Fibroblast of lung (primary cell): ENCODE results near the gene PIAS1. TPM values are rescaled to one million over a fixed set of nuclear protein-coding genes. Genes with fewer than 3 reads are reported as not detected.

Experiments
- DNase-seq, 2 donors: peaks; one replicate each; pipeline versions ENCODE4 v3.0.0 to v3.0.0-alpha.2; 2010; ENCODE audit warnings: low read depth in 2 of 2
- H2AFZ ChIP-seq: 2 replicates; pipeline ENCODE4 v1.5.1; 2012; ENCODE audit warnings: low read length, control low read depth, inconsistent platforms
- H3K27ac ChIP-seq: 2 replicates; pipeline ENCODE4 v1.5.1; 2011; ENCODE audit warnings: low read length, control low read depth; ENCODE audit not compliant: insufficient read depth
- H3K27me3 ChIP-seq: 2 replicates; pipeline ENCODE4 v1.5.1; 2011; ENCODE audit warnings: mild to moderate bottlenecking, low read length; ENCODE audit not compliant: control insufficient read depth, insufficient read depth
- H3K36me3 ChIP-seq: 2 replicates; pipeline ENCODE4 v1.5.1; 2011; ENCODE audit warnings: low read length; ENCODE audit not compliant: control insufficient read depth, insufficient read depth
- H3K4me1 ChIP-seq: 2 replicates; pipeline ENCODE4 v1.5.1; 2011; ENCODE audit warnings: low read length; ENCODE audit not compliant: control insufficient read depth, insufficient read depth; ENCODE audit errors: extremely low read depth
- H3K4me2 ChIP-seq: 2 replicates; pipeline ENCODE4 v1.5.1; 2011; ENCODE audit warnings: low read length, control low read depth; ENCODE audit not compliant: insufficient read depth; ENCODE audit errors: extremely low read depth
- H3K4me3 ChIP-seq, 4 experiments: fragments of 200-600 bp in 1 of 4; sonication (generic) in 1 of 4; replicated peaks in 1 of 4; 2 replicates each; pipeline ENCODE4 v1.5.1; 2011 to 2016; ENCODE audit warnings: low read length in 4 of 4, low read depth in 3 of 4, mild to moderate bottlenecking in 3 of 4, control low read depth in 2 of 4, inconsistent platforms in 1 of 4, mixed read lengths in 1 of 4; ENCODE audit not compliant: insufficient read depth in 1 of 4; ENCODE audit errors: control extremely low read depth in 1 of 4
- H3K79me2 ChIP-seq: 2 replicates; pipeline ENCODE4 v1.5.1; 2012; ENCODE audit warnings: mild to moderate bottlenecking, low read length, inconsistent platforms; ENCODE audit not compliant: control insufficient read depth, insufficient read depth
- H3K9ac ChIP-seq: 2 replicates; pipeline ENCODE4 v1.5.1; 2011; ENCODE audit warnings: mild to moderate bottlenecking, low read length, control low read depth; ENCODE audit not compliant: insufficient read depth
- H3K9me3 ChIP-seq: 2 replicates; pipeline ENCODE4 v1.5.1; 2012; ENCODE audit warnings: low read depth, low read length; ENCODE audit not compliant: control insufficient read depth, insufficient read depth
- H4K20me1 ChIP-seq: 2 replicates; pipeline ENCODE4 v1.5.1; 2011; ENCODE audit warnings: low read length; ENCODE audit not compliant: control insufficient read depth, insufficient read depth; ENCODE audit errors: extremely low read depth
- EZH2 ChIP-seq: IDR thresholded peaks from 2 replicates; pipeline ENCODE4 v1.5.1; 2012; ENCODE audit warnings: low read length, control low read depth, mild to moderate bottlenecking; ENCODE audit errors: missing control alignments
- polyA plus RNA-seq, 2 donors: library from polyadenylated mRNA; depleted of rRNA in 1 of 2; stranded (reverse) in 1 of 2; unstranded in 1 of 2; fragments of >200 nt; gene quantifications; 2 replicates each; pipeline ENCODE4 v1.2.1, GENCODE V29; 2011 to 2012; ENCODE audit warnings: missing spikeins in 1 of 2
- total RNA-seq: library from RNA; depleted of rRNA; stranded (reverse); fragments of >200 nt; gene quantifications from 2 replicates; pipeline ENCODE4 v1.2.1, GENCODE V29; 2014
- TF ChIP-seq, protein P1 (sequence below), 2 donors: IDR thresholded peaks in 1 of 2; conservative IDR thresholded peaks in 1 of 2; 1 replicate in 1 of 2; 2 replicates in 1 of 2; pipeline ENCODE4 v1.5.1; 2011 to 2012; ENCODE audit warnings: low read length in 2 of 2, control low read depth in 1 of 2, inconsistent platforms in 1 of 2, low read depth in 1 of 2, mild to moderate bottlenecking in 1 of 2

The PIAS1 gene
- total and polyA plus RNA-seq, 2 donors (not counting 1 experiment from before 2014, with no cell fraction given) = 17.0 to 35.1 TPM

DNA sequence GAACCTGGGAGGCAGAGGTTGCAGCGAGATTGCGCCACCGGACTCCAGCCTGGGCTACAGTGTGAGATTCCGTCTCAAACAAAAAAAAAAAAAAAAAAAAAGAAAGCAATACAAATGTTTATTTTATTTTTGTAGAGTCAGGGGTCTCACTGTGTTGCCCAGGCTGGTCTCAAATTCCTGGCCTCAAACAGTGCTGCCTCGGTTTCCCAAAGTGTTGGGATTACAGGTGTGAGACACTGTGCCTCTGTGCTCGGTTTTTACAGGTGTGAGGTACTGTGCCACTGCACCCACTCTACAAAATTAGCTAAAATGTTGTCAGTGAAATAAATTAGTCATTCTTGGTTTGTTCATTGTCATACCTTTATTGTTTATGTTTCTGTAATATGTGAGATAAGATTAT is 5.5 kb downstream of the PIAS1 start:
- H3K79me2 ChIP-seq = peaks cover 96% of the 10 kb centered on the region

GRCh38 chr15:68061171-68061570 is 7.1 kb downstream of the PIAS1 start:
- H3K4me2 ChIP-seq = no peak overlapping the region
- peaks cover 94% of the 10 kb centered on the region for H3K79me2 ChIP-seq
- H3K27ac ChIP-seq = no peak overlapping the region
- H3K9me3 ChIP-seq = no peaks in the 10 kb centered on the region
- no peak overlapping the region for H3K9ac ChIP-seq
- H3K36me3 ChIP-seq = no peaks in the 10 kb centered on the region
- peaks cover 5% of the 10 kb centered on the region for H4K20me1 ChIP-seq
- TF ChIP-seq EZH2 = no peak
- TF ChIP-seq, protein P1, sequence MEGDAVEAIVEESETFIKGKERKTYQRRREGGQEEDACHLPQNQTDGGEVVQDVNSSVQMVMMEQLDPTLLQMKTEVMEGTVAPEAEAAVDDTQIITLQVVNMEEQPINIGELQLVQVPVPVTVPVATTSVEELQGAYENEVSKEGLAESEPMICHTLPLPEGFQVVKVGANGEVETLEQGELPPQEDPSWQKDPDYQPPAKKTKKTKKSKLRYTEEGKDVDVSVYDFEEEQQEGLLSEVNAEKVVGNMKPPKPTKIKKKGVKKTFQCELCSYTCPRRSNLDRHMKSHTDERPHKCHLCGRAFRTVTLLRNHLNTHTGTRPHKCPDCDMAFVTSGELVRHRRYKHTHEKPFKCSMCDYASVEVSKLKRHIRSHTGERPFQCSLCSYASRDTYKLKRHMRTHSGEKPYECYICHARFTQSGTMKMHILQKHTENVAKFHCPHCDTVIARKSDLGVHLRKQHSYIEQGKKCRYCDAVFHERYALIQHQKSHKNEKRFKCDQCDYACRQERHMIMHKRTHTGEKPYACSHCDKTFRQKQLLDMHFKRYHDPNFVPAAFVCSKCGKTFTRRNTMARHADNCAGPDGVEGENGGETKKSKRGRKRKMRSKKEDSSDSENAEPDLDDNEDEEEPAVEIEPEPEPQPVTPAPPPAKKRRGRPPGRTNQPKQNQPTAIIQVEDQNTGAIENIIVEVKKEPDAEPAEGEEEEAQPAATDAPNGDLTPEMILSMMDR (conservative IDR thresholded peaks at IDR 0.05 in 1 of 2, IDR thresholded peaks at IDR 0.05 in 1 of 2; ENCODE audit: low read depth in 1 of 2, low read length in 2 of 2) = no peak
- no peaks in the 10 kb centered on the region for H3K27me3 ChIP-seq
- H3K4me1 ChIP-seq = peaks cover 2% of the 10 kb centered on the region
- H2AFZ ChIP-seq = no peak overlapping the region
- H3K4me3 ChIP-seq = no peak overlapping the region
- no peak for DNase-seq

More for the DNA sequence above, 5.5 kb downstream of the PIAS1 start:
- H3K27me3 ChIP-seq = no peaks in the 10 kb centered on the region
- no peak overlapping the region for H3K27ac ChIP-seq
- H4K20me1 ChIP-seq = peaks cover 5% of the 10 kb centered on the region
- no peaks in the 10 kb centered on the region for H3K36me3 ChIP-seq
- H2AFZ ChIP-seq = no peak overlapping the region
- H3K9me3 ChIP-seq = no peaks in the 10 kb centered on the region
- DNase-seq = no peak
- H3K9ac ChIP-seq = no peak overlapping the region
- TF ChIP-seq, protein P1 (conservative IDR thresholded peaks at IDR 0.05 in 1 of 2, IDR thresholded peaks at IDR 0.05 in 1 of 2; ENCODE audit: low read depth in 1 of 2, low read length in 2 of 2) = no peak
- TF ChIP-seq EZH2 = no peak
- no peak overlapping the region for H3K4me2 ChIP-seq
- no peak overlapping the region for H3K4me3 ChIP-seq
- peaks cover 2% of the 10 kb centered on the region for H3K4me1 ChIP-seq

DNA sequence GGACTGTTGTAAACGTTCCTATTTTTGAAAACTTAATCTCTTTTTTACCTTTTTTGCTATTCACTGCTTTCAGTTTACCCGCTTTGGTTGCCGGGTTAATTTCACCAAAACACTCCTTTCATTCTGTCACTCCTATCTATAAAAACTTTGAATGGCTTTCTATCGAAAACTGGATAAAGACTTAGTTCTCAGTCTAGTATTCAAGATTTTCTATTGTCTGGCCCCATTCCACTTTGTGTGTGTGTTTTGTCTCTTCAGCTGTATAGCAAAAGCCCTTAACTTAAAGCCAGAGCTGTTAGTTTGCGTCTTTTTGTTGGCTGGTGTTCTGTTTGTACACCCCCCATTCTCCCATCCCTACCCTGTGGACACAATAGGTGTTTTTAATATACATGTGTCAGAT is 7.5 kb downstream of the PIAS1 start:
- Histone ChIP-seq H2AFZ (no peak overlapping the region), H3K79me2 (peaks cover 91% of the 10 kb centered on the region), H3K9me3 (no peaks in the 10 kb centered on the region), H3K4me3 (no peak overlapping the region), H3K27ac (no peak overlapping the region), H3K27me3 (no peaks in the 10 kb centered on the region), H4K20me1 (peaks cover 5% of the 10 kb centered on the region), H3K4me2 (no peak overlapping the region), H3K9ac (no peak overlapping the region), H3K4me1 (no peaks in the 10 kb centered on the region), H3K36me3 (no peaks in the 10 kb centered on the region)
- DNase-seq = no peak
- TF ChIP-seq, protein P1 (conservative IDR thresholded peaks at IDR 0.05 in 1 of 2, IDR thresholded peaks at IDR 0.05 in 1 of 2; ENCODE audit: low read depth in 1 of 2, low read length in 2 of 2) = no peak
- TF ChIP-seq EZH2 = no peak
